HG03045 (cell line): ENCODE measurements around the gene BFSP1.

Experiments
- ATAC-seq: cut with Tn5 transposase; IDR thresholded peaks from one replicate; pipeline ENCODE4 v1.9.1; 2021; ENCODE audit warnings: mild to moderate bottlenecking, moderate library complexity; ENCODE audit not compliant: unreplicated experiment

The BFSP1 gene

GRCh38 chr20:17558154-17558940 is 27.2 kb upstream of the BFSP1 start:
- ATAC-seq, result no peak

- no peak for ATAC-seq
These were observed 26.5 kb upstream of the BFSP1 start for GRCh38 chr20:17557675-17558006.

GRCh38 chr20:17556837-17557674 is 25.9 kb upstream of the BFSP1 start:
- ATAC-seq, result no peak

- no peak for ATAC-seq
These were observed 23.9 kb upstream of the BFSP1 start for GRCh38 chr20:17555106-17555505.

- ATAC-seq, result no peak
These were observed 18.0 kb upstream of the BFSP1 start for GRCh38 chr20:17549131-17549530.

DNA sequence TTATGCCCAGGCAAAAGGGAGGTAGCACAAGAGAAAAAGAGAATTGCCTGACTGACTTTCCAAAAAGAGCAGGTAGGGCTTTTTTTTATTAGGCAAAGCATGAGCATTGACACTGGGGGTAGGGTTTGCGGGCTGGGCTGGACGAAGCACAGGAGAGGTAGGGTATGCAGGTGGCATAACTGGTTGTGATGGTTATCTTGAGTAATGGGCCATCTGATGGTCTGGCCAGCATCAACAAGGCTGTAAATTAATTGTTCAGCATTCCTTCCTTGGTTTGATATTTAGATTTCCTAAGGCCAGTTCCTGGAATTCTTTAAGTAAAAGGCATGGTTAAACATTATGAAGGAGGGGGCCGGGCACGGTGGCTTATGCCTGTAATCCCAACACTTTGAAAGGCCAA is 13.9 kb upstream of the BFSP1 start:
- no peak for ATAC-seq

GRCh38 chr20:17543531-17544131 is 12.5 kb upstream of the BFSP1 start:
- no peak for ATAC-seq

DNA sequence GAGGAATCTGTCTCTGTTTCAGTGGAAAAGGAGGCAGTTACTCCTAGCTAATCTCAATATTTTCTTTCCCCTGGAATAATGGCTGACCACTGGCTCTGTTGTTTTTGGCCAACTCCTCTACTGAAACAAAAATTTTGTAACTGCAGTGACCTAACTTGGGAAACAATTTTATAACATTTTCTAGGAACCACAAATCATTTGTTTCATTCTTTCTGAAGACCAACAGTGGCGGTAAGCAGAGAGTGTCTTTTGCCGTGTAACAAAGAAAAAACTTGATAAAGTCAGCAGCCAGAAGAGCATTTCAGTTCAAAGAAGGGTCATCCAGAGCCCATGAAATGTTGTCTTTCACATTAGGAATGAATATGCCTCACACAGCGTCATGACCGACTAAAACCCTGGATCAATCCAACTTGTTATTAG is 11.8 kb upstream of the BFSP1 start:
- ATAC-seq, result no peak

DNA sequence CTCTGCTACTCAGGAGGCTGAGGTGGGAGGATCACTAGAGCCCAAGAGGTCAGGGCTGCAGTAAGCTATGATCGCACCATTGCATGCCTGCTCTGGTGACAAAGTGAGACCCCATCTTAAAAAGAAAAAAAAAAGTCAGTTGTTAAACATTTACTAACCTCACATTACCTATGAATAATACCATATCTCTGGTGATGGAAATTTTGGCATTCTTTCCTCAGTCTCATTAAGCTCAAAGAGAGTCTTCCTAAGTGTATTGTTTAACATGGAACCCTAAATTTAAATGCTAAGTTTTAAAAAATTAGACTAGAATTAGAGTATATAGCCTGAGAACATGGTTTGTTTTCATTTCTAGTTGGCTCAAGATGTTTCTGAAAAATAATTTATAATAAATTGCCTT is 11.3 kb upstream of the BFSP1 start:
- ATAC-seq, result no peak

DNA sequence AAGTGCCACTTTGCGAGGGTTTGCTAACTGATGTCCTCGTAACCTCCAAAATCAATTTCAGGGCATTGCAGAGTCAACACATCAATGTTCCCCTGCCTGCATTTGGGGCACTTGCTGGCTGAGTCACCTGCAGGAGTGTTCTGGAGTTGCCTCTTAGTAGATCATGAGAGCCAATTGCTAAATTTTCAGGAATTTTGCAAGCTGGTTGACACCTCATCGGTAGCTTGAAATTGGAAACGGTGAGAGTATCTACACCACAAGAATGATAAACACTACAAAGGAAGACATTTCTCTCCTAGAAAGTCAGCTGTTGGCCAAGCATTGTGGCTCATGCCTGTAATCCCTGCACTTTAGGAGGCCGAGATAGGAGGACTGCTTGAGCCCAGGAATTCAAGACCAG is 10.8 kb upstream of the BFSP1 start:
- no peak for ATAC-seq

DNA sequence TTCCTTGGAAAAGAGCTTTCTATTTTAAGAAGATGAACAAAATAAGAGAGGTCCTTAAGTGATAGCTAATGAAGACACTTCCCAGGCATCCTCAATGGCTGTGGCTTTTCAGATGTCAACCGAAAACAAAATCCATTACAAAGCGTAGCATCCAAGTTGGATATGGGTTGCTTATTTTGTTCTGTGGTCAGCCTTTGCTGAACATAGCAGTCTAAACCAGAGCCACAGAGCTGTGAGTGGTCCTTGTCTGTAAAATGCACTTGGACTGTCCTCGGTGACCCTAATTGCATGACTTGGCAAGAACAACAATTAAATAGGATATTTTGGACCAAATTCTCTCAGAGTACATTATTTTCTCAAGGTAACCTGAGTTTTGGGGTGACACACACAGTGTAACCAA is 10.4 kb upstream of the BFSP1 start:
- ATAC-seq, result no peak

DNA sequence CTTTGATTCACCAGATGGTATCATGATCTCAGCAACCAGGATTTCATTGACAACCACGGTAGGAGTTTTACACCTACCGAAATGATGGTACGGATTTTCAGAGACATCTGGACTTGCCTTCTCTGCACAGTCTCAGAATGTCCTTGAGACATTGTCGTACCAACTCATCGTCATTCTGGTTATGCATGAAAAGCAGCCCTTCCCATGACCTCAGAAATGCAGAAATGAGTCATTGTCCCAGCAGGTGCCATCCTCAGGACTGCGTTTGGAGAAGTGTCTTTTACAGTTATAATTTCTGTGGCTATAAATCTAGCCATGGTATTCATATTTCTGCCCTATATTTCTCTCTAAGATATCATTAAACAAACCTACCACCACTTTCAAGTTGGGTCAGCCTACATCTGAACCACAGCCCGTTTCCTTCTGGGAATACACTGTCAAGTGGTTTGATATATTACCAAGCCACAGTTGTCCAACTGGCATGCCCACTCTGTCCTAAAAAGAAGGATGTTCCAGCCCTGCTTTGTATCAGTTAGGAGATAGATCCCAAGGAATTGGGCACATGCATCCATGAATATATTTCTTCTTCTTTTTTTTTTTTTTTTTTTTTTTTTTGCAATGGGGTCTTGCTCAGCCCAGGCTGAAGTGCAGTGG is 7.5 kb upstream of the BFSP1 start:
- ATAC-seq, result no peak

- ATAC-seq, result no peak
These were observed 6.8 kb upstream of the BFSP1 start for GRCh38 chr20:17537959-17538358.

DNA sequence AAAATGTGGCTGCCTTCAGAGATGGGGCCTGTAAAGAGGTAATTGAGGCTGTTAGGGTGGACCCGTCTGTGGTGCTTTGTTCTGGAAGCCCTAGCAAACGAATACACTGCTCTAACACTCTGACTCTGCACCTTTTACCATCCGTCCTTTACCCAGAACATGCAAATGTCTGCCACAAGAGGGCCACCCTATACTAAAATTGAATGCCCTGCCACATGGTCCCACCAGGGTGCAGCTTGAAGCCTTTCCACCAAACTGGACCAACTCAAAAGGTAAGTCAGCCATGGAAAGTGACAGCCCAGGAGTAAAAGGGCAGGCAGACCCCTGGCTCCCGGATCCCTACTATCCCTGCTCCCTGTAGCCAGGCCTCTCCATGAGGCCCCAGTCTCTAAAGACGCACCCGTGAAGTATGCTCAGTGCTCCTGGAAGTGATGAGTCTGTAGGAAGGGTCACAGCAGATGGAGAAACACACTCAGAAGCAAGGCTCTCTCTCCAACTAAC is 5.8 kb upstream of the BFSP1 start:
- peak; percentile 57 for ATAC-seq

GRCh38 chr20:17534077-17534476 is 2.9 kb upstream of the BFSP1 start:
- ATAC-seq, result no peak

DNA sequence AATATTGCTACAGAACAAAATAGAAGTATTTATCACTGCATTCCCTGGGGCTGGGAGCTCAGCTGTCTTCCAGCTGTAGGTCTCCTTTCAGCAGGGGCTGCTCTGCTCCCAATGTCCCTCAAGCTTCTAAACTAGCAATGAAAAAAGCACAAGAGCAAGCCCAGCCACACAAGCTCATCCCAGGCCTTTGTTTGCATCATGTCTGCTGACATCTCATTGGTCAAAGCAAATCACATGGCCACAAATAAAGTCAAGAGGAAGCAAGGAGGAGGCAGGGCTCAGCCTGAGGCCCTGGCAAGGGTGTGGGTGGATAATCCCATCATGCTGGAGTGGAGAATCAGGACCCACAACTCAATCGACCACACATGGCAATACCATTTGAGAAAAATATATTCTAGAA is 2.2 kb upstream of the BFSP1 start:
- no peak for ATAC-seq

GRCh38 chr20:17531665-17532025 is 466 bp upstream of the BFSP1 start:
- ATAC-seq, result no peak

GRCh38 chr20:17530153-17530552 is 1.0 kb downstream of the BFSP1 start:
- ATAC-seq, result no peak

- ATAC-seq, result no peak
These were observed 1.6 kb downstream of the BFSP1 start for GRCh38 chr20:17529586-17529985.

GRCh38 chr20:17525650-17526049 is 5.5 kb downstream of the BFSP1 start:
- no peak for ATAC-seq

- no peak for ATAC-seq
These were observed 6.0 kb downstream of the BFSP1 start for GRCh38 chr20:17525132-17525531.
